ENCODE results near the gene ENOX2.

GRCh38 chrX:130728208-130728607 is 174.8 kb downstream of the ENOX2 start:
- no peak for TF ChIP-seq POLR2AphosphoS5 (IDR thresholded peaks at IDR 0.05)
- TF ChIP-seq POLR2A (IDR thresholded peaks at IDR 0.05): no peak
